Lung (tissue), 12 donors: ENCODE data around the gene PPA2. TPM values are rescaled to one million over a fixed set of nuclear protein-coding genes. Genes with fewer than 3 reads are reported as not detected.

Source experiments
- ATAC-seq: fragments of 200-7000 bp; cut with Tn5 transposase; one replicate; pipeline ENCODE4 v1.9.1; 2020; ENCODE audit warnings: moderate number of reproducible peaks; ENCODE audit not compliant: insufficient read depth, low FRiP score
- DNase-seq, 3 donors: peaks; one replicate each; pipeline ENCODE4 v3.0.0-alpha.2; 2013 to 2017
- H3K27ac ChIP-seq, 2 donors: one replicate each; pipeline ENCODE4 v1.5.1; 2013; ENCODE audit warnings: mild to moderate bottlenecking in 2 of 2, moderate library complexity in 2 of 2, control low read depth in 1 of 2, inconsistent platforms in 1 of 2, low read depth in 1 of 2, low read length in 1 of 2
- H3K27me3 ChIP-seq, 3 donors: one replicate each; pipeline ENCODE4 v1.5.1; 2013; ENCODE audit warnings: low read length in 2 of 3; ENCODE audit not compliant: control insufficient read depth in 3 of 3, insufficient read depth in 3 of 3
- H3K36me3 ChIP-seq, 4 donors: one replicate each; pipeline ENCODE4 v1.5.1; 2013; ENCODE audit warnings: low read length in 4 of 4, mild to moderate bottlenecking in 1 of 4, moderate library complexity in 1 of 4; ENCODE audit not compliant: control insufficient read depth in 4 of 4, insufficient read depth in 4 of 4
- H3K4me1 ChIP-seq, 5 donors: one replicate each; pipeline ENCODE4 v1.5.1; 2013; ENCODE audit warnings: low read length in 5 of 5, mild to moderate bottlenecking in 2 of 5, moderate library complexity in 1 of 5; ENCODE audit not compliant: control insufficient read depth in 5 of 5, insufficient read depth in 5 of 5
- H3K4me3 ChIP-seq: one replicate; pipeline ENCODE4 v1.5.1; 2013; ENCODE audit warnings: mild to moderate bottlenecking, control low read depth, moderate library complexity
- H3K9ac ChIP-seq, 2 donors: one replicate each; pipeline ENCODE4 v1.5.1; 2013; ENCODE audit warnings: low read length in 2 of 2, control low read depth in 1 of 2; ENCODE audit not compliant: insufficient read depth in 1 of 2
- H3K9me3 ChIP-seq, 4 donors: one replicate each; pipeline ENCODE4 v1.5.1; 2013; ENCODE audit warnings: low read length in 3 of 4, mild to moderate bottlenecking in 1 of 4, moderate library complexity in 1 of 4; ENCODE audit not compliant: control insufficient read depth in 4 of 4, insufficient read depth in 3 of 4
- CTCF ChIP-seq: IDR thresholded peaks from 2 replicates; pipeline ENCODE4 v1.5.1; 2012; ENCODE audit warnings: mild to moderate bottlenecking; ENCODE audit errors: control extremely low read depth, extremely low read depth
- WGBS, 2 donors: extraction: QIAGEN DNeasy Blood & Tissue Kit; methylation state at CpG; one replicate each; pipeline ENCODE4 v1.1.7; 2013; 5-methylcytosine and 5-hydroxymethylcytosine counted together
- polyA plus RNA-seq, 2 donors: library from polyadenylated mRNA; stranded (reverse); fragments of 200-250 nt; gene quantifications; one replicate each; pipeline ENCODE4 v1.2.1, GENCODE V29; 2013
- total RNA-seq, 2 donors: library from RNA; depleted of rRNA in 1 of 2; stranded (reverse); fragments of >200 nt in 1 of 2; gene quantifications; one replicate each; pipeline ENCODE4 v1.2.1, GENCODE V29; 2014 to 2021
- donor health status: control.
- donor health status: control.
- donor health status: Bipolar disorder and iron deficiency.
- donor health status: healthy.
- donor health status: DM: yes; HTN: yes; CAD: no.

The PPA2 gene
- total and polyA plus RNA-seq, 4 donors = 70.0 to 114 (median 77.1) TPM

- Histone ChIP-seq H3K27me3 (no peaks in the 10 kb centered on the region), H3K9me3 (no peaks in the 10 kb centered on the region), H3K36me3 (peaks cover 3 to 5% (median 3%) of the 10 kb centered on the region in 4 donors), H3K27ac (no peak overlapping the region), H3K9ac (no peak overlapping the region), H3K4me1 (peaks cover 0 to 4% (median 0%) of the 10 kb centered on the region in 5 donors), H3K4me3 (no peak overlapping the region)
- no peak for ATAC-seq
- TF ChIP-seq CTCF = no peak
- no peak for DNase-seq
- WGBS, 2 donors = 84 to 85% methylated on average over 3 of the region's 3 CpGs
These were observed 100.5 kb downstream of the PPA2 start for GRCh38 chr4:105373324-105373723.

GRCh38 chr4:105369988-105370387 lies 103.9 kb downstream of the PPA2 start:
- no peak for ATAC-seq
- 86 to 94% methylated on average over 1 of the region's 1 CpG for WGBS, 2 donors
- DNase-seq = no peak
- Histone ChIP-seq H3K9ac (no peak overlapping the region), H3K27me3 (no peaks in the 10 kb centered on the region), H3K4me1 (peaks cover 0 to 4% (median 0%) of the 10 kb centered on the region in 5 donors), H3K36me3 (peaks cover 2 to 7% (median 5%) of the 10 kb centered on the region in 4 donors), H3K4me3 (no peak overlapping the region), H3K9me3 (peaks cover 0 to 7% (median 1%) of the 10 kb centered on the region in 4 donors), H3K27ac (no peak overlapping the region)
- TF ChIP-seq CTCF = no peak

GRCh38 chr4:105361053-105361452 lies 112.8 kb downstream of the PPA2 start:
- Histone ChIP-seq H3K9ac (no peak overlapping the region), H3K9me3 (peaks cover 0 to 5% (median 2%) of the 10 kb centered on the region in 4 donors), H3K36me3 (peaks cover 0 to 3% (median under 1%) of the 10 kb centered on the region in 4 donors), H3K27ac (no peak overlapping the region), H3K27me3 (no peaks in the 10 kb centered on the region), H3K4me1 (peaks cover 0 to 15% (median 5%) of the 10 kb centered on the region in 5 donors), H3K4me3 (no peak overlapping the region)
- no peak for TF ChIP-seq CTCF
- DNase-seq = no peak
- ATAC-seq = no peak

GRCh38 chr4:105357258-105357980 lies 116.4 kb downstream of the PPA2 start:
- DNase-seq (no peak), ATAC-seq (no peak)
- Histone ChIP-seq H3K4me1 (peaks cover 0 to 20% (median 3%) of the 10 kb centered on the region in 5 donors), H3K9me3 (no peaks in the 10 kb centered on the region), H3K4me3 (no peak overlapping the region), H3K36me3 (peaks cover 0 to 8% (median under 1%) of the 10 kb centered on the region in 4 donors), H3K27me3 (no peaks in the 10 kb centered on the region), H3K9ac (no peak overlapping the region), H3K27ac (no peak overlapping the region)
- no peak for TF ChIP-seq CTCF
